CD14-positive monocyte (primary cell): ENCODE results near the gene TTC33. TPM values are rescaled to one million over a fixed set of nuclear protein-coding genes. Genes with fewer than 3 reads are reported as not detected.

Source experiments
- DNase-seq, 3 donors: peaks; one replicate each; pipeline ENCODE4 v3.0.0-alpha.2; 2011 to 2022
- H2AFZ ChIP-seq: 2 replicates; pipeline ENCODE4 v1.6.0; 2012; ENCODE audit warnings: mild to moderate bottlenecking, low read depth, low read length, inconsistent platforms; ENCODE audit not compliant: insufficient read depth, poor library complexity, severe bottlenecking
- H3K27ac ChIP-seq, 2 donors: 1 replicate in 1 of 2; 2 replicates in 1 of 2; pipeline ENCODE4 v1.5.1; 2012 to 2013; ENCODE audit warnings: low read length in 2 of 2, control low read depth in 1 of 2, inconsistent platforms in 1 of 2, low read depth in 1 of 2, mild to moderate bottlenecking in 1 of 2
- H3K27me3 ChIP-seq, 2 donors: one replicate each; pipeline versions ENCODE4 v1.6.0 to v1.6.1; 2011 to 2013; ENCODE audit warnings: low read length in 2 of 2; ENCODE audit not compliant: control insufficient read depth in 2 of 2, insufficient read depth in 2 of 2
- H3K36me3 ChIP-seq, 2 donors: replicated peaks in 1 of 2; 1 replicate in 1 of 2; 2 replicates in 1 of 2; pipeline versions ENCODE4 v1.5.1 to v1.6.1; 2012 to 2013; ENCODE audit warnings: low read length in 2 of 2, control low read depth in 1 of 2, inconsistent platforms in 1 of 2, mild to moderate bottlenecking in 1 of 2; ENCODE audit not compliant: insufficient read depth in 2 of 2, control insufficient read depth in 1 of 2
- H3K4me1 ChIP-seq, 2 donors: 1 replicate in 1 of 2; 2 replicates in 1 of 2; pipeline versions ENCODE4 v1.5.1 to v1.6.1; 2012 to 2013; ENCODE audit warnings: low read length in 2 of 2, control low read depth in 1 of 2, inconsistent platforms in 1 of 2, mild to moderate bottlenecking in 1 of 2, moderate library complexity in 1 of 2; ENCODE audit not compliant: insufficient read depth in 2 of 2, control insufficient read depth in 1 of 2
- H3K4me2 ChIP-seq: replicated peaks from 2 replicates; pipeline ENCODE3; 2012; ENCODE audit warnings: low read length, moderate library complexity, mild to moderate bottlenecking; ENCODE audit not compliant: poor library complexity, severe bottlenecking; ENCODE audit errors: extremely low read depth
- H3K4me3 ChIP-seq, 3 experiments: fragments of 200-600 bp in 1 of 3; sonication (generic) in 1 of 3; replicated peaks in 1 of 3; 1 replicate in 2 of 3; 2 replicates in 1 of 3; pipeline ENCODE4 v1.5.1; 2011 to 2013; ENCODE audit warnings: low read length in 3 of 3, mild to moderate bottlenecking in 3 of 3, control low read depth in 2 of 3, low read depth in 2 of 3, inconsistent platforms in 1 of 3, moderate library complexity in 1 of 3
- H3K79me2 ChIP-seq: 2 replicates; pipeline ENCODE4 v1.6.0; 2012; ENCODE audit warnings: mild to moderate bottlenecking, control low read depth, inconsistent platforms, low read length, moderate library complexity; ENCODE audit not compliant: insufficient read depth
- H3K9ac ChIP-seq: 2 replicates; pipeline ENCODE4 v1.6.0; 2017; ENCODE audit warnings: low read length, mild to moderate bottlenecking; ENCODE audit not compliant: insufficient read depth, poor library complexity, severe bottlenecking
- H3K9me3 ChIP-seq, 2 donors: replicated peaks in 1 of 2; 1 replicate in 1 of 2; 2 replicates in 1 of 2; pipeline versions ENCODE4 v1.5.1 to v1.6.1; 2012 to 2013; ENCODE audit warnings: low read length in 2 of 2, control low read depth in 1 of 2; ENCODE audit not compliant: control insufficient read depth in 1 of 2, insufficient read depth in 1 of 2
- H4K20me1 ChIP-seq: 2 replicates; pipeline ENCODE4 v1.6.0; 2012; ENCODE audit warnings: mild to moderate bottlenecking, low read length, control low read depth, moderate library complexity; ENCODE audit not compliant: insufficient read depth
- H3K27ac Mint-ChIP-seq, 7 donors: one replicate each; pipeline ENCODE4 v1.8.0; 2020; ENCODE audit warnings: mild to moderate bottlenecking in 7 of 7, mixed read lengths in 7 of 7, moderate library complexity in 6 of 7, inconsistent platforms in 2 of 7
- H3K27me3 Mint-ChIP-seq, 3 donors: one replicate each; pipeline ENCODE4 v1.8.0; 2021 to 2022; ENCODE audit warnings: low read depth in 3 of 3, mild to moderate bottlenecking in 3 of 3, mixed read lengths in 3 of 3, moderate library complexity in 3 of 3, inconsistent platforms in 1 of 3
- H3K36me3 Mint-ChIP-seq, 2 donors: one replicate each; pipeline ENCODE4 v1.8.0; 2020; ENCODE audit warnings: mixed read lengths in 2 of 2, inconsistent platforms in 1 of 2, mild to moderate bottlenecking in 1 of 2
- H3K4me1 Mint-ChIP-seq: one replicate; pipeline ENCODE4 v1.8.0; 2020; ENCODE audit warnings: mild to moderate bottlenecking, mixed read lengths
- H3K4me3 Mint-ChIP-seq, 2 donors: one replicate each; pipeline ENCODE4 v1.8.0; 2020; ENCODE audit warnings: mild to moderate bottlenecking in 2 of 2, mixed read lengths in 2 of 2, moderate library complexity in 1 of 2
- H3K9me3 Mint-ChIP-seq, 7 donors: one replicate each; pipeline ENCODE4 v1.8.0; 2020 to 2022; ENCODE audit warnings: mixed read lengths in 7 of 7, mild to moderate bottlenecking in 6 of 7, moderate library complexity in 6 of 7, inconsistent platforms in 2 of 7
- CTCF ChIP-seq: fragments of 200-600 bp; IDR thresholded peaks from one replicate; pipeline ENCODE4 v1.8.0; 2022; ENCODE audit warnings: antibody characterized with exemption, mild to moderate bottlenecking
- WGBS: methylation state at CpG from one replicate; pipeline ENCODE4 v1.1.5; 2013; ENCODE audit warnings: missing lambda C conversion rate; ENCODE audit not compliant: insufficient coverage; 5-methylcytosine and 5-hydroxymethylcytosine counted together
- intact Hi-C, 2 donors: fragments of 100-400 bp; cut with micrococcal nuclease; formaldehyde crosslinking; loops; one replicate each; pipeline versions ENCODE4 v1.15.0 to v1.15.1; 2023
- polyA plus RNA-seq, 3 donors: library from polyadenylated mRNA; depleted of rRNA in 1 of 3; unstranded in 2 of 3; stranded (reverse) in 1 of 3; fragments of 300-500 nt in 2 of 3; fragments of >200 nt in 1 of 3; fragmentation: Illumina TruSeq in 2 of 3; gene quantifications; 1 replicate in 2 of 3; 2 replicates in 1 of 3; pipeline ENCODE4 v1.2.3, GENCODE V29; 2012 to 2021

TTC33 gene
- polyA plus RNA-seq, 3 donors = 1.5 to 11.7 (median 9.4) TPM

DNA sequence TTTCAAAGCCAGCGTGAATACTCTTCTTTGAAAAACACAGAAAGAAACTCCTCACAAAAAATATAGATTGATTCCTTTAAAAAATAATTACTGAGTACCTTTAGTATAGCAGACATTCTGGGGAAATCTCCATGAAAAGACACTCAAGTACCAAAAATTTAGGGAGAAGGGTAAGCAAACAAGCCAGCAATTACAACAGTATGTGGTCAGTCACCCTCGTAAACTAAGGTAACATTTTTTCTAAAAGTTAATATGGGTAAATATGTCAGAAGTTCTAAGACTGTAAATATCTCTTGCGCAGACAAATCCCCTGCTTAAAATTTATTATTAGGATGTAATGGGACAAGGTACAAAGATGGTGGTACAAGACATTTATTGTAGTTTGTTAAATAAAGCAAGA is 178.0 kb downstream of the TTC33 start:
- DNase-seq = no peak
- WGBS = no CpG with 5 or more reads among the region's 3 CpGs
- Histone ChIP-seq H3K27ac (no peak overlapping the region), H3K79me2 (no peaks in the 10 kb centered on the region), H3K9ac (no peak overlapping the region), H4K20me1 (no peaks in the 10 kb centered on the region), H3K9me3 (no peaks in the 10 kb centered on the region), H3K36me3 (no peaks in the 10 kb centered on the region), H3K27me3 (no peaks in the 10 kb centered on the region), H2AFZ (no peak overlapping the region), H3K4me2 (no peak overlapping the region), H3K4me1 (peaks cover 7 to 17% of the 10 kb centered on the region in 2 donors), H3K4me3 (no peak overlapping the region)
- Mint-ChIP-seq H3K27ac (no peak overlapping the region), H3K4me3 (no peak overlapping the region), H3K9me3 (peaks cover 0 to 2% (median 0%) of the 10 kb centered on the region in 7 donors), H3K4me1 (peaks cover 24% of the 10 kb centered on the region), H3K36me3 (no peaks in the 10 kb centered on the region), H3K27me3 (no peaks in the 10 kb centered on the region)
- intact Hi-C loops = no loop called here
- no peak for TF ChIP-seq CTCF

GRCh38 chr5:40575921-40576320 is 179.8 kb downstream of the TTC33 start:
- no peak overlapping the region for H3K27ac ChIP-seq
- no peak overlapping the region for H3K4me3 ChIP-seq
- Mint-ChIP-seq H3K4me1 (peaks cover 39% of the 10 kb centered on the region), H3K27ac (no peak overlapping the region), H3K27me3 (peaks cover 0 to 1% (median 0%) of the 10 kb centered on the region in 3 donors), H3K4me3 (no peak overlapping the region), H3K36me3 (no peaks in the 10 kb centered on the region), H3K9me3 (no peaks in the 10 kb centered on the region)
- no peak for TF ChIP-seq CTCF
- H3K4me1 ChIP-seq = peaks cover 18 to 29% of the 10 kb centered on the region in 2 donors
- H3K9ac ChIP-seq = no peak overlapping the region
- no peaks in the 10 kb centered on the region for H4K20me1 ChIP-seq
- no peaks in the 10 kb centered on the region for H3K27me3 ChIP-seq
- DNase-seq = no peak
- WGBS = 100% methylated on average over 1 of the region's 3 CpGs
- H3K79me2 ChIP-seq = no peaks in the 10 kb centered on the region
- H2AFZ ChIP-seq = no peak overlapping the region
- intact Hi-C loops = no loop called here
- no peak overlapping the region for H3K4me2 ChIP-seq
- H3K9me3 ChIP-seq = no peaks in the 10 kb centered on the region
- no peaks in the 10 kb centered on the region for H3K36me3 ChIP-seq
